GM12891 (cell line): ENCODE results near the gene FCN2.

Source experiments
- POLR2A ChIP-seq: IDR thresholded peaks from 2 replicates; pipeline ENCODE4 v1.6.1; 2011; ENCODE audit warnings: low read depth, low read length, control low read depth
- POLR2AphosphoS5 ChIP-seq: IDR thresholded peaks from 2 replicates; pipeline ENCODE4 v1.6.1; 2011; ENCODE audit warnings: low read depth, low read length, control low read depth
- SPI1 ChIP-seq: IDR thresholded peaks from 2 replicates; pipeline ENCODE4 v1.6.1; 2011; ENCODE audit warnings: low read depth, low read length, control low read depth
- TAF1 ChIP-seq: IDR thresholded peaks from 2 replicates; pipeline ENCODE4 v1.6.1; 2011; ENCODE audit warnings: low read depth, low read length, control low read depth

DNA sequence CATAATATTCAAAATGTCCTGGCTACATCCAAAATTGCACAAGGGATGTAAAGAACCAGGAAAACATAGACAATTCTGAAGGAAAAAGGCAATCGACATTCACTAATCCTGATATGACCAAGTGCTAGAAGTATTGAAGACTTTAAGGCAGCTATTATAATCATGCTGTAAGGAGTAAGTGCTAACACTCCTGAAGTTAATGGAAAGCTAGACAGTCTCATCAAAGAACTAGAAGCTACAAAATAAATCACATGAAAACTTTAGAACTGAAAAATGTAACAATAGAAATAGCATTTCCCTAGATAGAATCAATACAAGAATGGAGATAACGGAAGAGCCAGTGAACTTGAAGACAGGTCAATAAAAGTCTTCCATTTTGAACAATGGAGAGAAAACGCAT is 18.6 kb downstream of the FCN2 start:
- TF ChIP-seq TAF1 (no peak), POLR2A (no peak), POLR2AphosphoS5 (no peak), SPI1 (no peak)
